NCI-H1930 (cell line): Measurements from ENCODE around the gene GBX1.

Experiments used
- DNase-seq, 2 experiments: peaks; one replicate each; lab custom pipeline; 2025; lab: John Stamatoyannopoulos, UW

The GBX1 gene

GRCh38 chr7:151126491-151127137 lies 40.9 kb downstream of the GBX1 start:
- DNase-seq, result no peak

DNA sequence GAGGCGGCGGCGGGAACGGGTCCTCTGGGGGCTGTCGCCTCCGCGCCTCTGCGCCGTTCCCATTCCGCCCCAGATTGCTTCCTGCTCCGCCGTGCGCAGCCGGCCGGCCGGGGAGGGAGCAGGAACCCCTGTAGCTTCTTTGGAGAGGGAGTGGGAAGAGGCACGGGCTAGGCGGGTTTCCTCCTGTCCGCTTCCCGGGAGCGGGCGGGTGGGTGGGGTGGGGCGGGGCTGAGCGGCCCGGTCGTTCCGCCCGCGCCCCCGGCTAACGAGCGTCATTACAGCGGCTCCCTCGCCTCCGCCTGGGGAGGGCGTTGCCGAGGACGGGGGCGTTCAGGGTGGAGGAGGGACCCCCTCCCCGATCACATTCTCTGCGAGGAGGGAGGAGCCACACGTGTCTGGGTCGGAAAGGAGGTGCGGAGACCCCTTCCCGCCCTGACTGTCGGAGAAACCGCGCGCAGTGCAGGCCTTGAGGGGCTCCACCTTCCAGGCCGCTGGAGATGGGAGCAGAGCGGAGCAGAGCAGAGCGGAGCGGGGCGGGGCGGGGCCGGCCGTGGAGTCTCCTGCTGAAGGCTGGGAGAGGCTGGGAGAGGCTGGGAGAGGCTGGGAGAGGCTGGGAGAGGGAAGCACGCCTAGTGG lies 41.5 kb downstream of the GBX1 start:
- no peak for DNase-seq

- DNase-seq, result no peak
Observed at GRCh38 chr7:151125470-151125845, 42.0 kb downstream of the GBX1 start.

- DNase-seq, result no peak
Observed at GRCh38 chr7:151124899-151125399, 42.5 kb downstream of the GBX1 start.

GRCh38 chr7:151124481-151124880 lies 43.0 kb downstream of the GBX1 start:
- no peak for DNase-seq

DNA sequence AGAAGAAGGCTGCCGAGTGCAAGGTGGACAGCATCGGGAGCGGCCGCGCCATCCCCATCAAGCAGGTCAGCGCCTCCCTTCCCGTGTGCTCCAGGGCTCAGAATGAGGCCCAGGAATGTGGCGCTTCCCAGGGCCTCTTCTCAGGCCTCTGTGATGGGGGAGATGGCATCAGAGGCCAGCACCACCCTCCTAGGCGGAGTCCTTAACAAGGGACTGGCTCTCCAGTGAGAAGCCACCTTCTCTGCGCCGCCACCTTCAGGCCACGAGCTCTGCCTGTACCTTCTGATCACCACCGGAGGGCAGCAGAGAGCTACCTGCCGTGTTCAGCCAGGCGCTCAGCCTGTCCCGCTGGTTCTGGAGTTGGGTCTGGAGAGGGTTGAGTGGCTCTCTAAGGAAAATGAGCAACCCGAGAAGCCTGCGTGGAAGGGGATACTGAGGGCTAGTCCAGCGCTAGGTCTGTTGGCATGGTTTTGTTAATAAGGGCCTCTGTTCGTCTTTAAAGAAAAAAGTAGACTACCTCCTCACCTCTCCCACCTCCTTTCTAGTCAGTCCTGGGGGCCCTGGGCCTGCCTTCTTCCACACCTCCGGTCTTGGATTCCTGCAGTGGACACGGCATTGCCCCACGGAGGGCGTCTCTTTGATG lies 43.6 kb downstream of the GBX1 start:
- DNase-seq, result peak; percentile 57 to 83

- DNase-seq, result no peak
Observed at GRCh38 chr7:151123158-151123821, 44.2 kb downstream of the GBX1 start.

GRCh38 chr7:151122796-151123157 lies 44.7 kb downstream of the GBX1 start:
- DNase-seq, result no peak

DNA sequence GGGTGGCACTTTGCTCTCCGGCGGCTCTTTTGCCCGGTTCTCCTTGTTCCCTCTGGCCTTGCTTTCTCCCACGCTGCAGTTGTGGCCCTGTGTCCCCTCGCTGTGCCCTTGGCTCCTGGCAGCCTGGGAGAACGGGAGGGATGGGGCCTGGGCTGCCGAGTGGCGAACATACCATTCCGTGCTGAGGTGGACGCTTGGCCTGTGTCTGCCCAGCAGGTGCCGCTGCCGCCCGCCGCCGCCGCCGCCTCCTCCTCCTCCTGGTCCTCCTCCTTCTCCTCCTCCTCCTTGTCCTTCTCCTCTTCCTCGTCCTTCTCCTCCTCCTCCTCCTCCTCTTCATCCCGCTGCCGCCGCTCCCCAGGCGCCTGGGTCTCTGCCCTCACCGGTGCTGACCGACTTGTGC lies 45.2 kb downstream of the GBX1 start:
- DNase-seq, result no peak

- DNase-seq, result no peak
Observed at GRCh38 chr7:151121380-151122170, 45.9 kb downstream of the GBX1 start.

DNA sequence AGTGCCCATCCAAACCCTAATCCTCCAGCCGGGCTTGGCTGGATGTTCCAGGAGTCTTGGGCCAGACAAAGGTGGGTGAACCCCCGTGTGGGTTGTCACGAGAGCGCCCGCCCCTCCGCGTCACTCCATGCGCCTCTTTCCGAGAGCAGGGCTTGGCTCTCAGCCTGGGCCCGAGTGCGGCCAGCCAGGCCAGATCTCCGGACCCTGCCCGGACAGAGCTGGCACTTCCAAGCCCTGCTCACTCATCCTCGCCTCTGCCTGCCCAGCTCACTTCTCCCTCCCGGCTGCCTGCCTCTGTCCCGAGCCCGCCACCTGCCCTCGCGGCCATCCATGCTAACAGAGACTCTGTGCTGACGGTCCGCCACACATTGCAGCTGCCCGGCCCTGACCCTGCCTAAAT lies 46.6 kb downstream of the GBX1 start:
- DNase-seq, result no peak

- no peak for DNase-seq
Observed at GRCh38 chr7:151119902-151120301, 47.6 kb downstream of the GBX1 start.

DNA sequence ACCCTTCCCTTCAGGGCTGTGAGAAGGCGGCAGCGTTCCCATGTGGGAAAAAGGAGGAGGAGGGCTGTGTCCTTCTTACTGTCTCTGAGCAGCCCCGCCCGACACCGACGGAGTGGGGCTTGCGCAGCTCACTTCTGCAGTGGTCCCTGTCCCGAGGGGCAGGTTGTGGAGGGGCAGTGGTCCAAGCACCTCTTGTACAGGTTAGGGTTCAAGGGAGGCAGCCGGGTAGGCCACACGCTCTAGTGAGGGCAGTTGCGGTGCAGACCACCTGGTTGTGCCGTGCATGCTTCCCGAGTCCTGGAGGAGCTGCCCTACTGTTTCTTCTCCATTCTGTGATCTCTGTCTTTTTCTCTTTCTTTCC lies 48.5 kb downstream of the GBX1 start:
- no peak for DNase-seq

DNA sequence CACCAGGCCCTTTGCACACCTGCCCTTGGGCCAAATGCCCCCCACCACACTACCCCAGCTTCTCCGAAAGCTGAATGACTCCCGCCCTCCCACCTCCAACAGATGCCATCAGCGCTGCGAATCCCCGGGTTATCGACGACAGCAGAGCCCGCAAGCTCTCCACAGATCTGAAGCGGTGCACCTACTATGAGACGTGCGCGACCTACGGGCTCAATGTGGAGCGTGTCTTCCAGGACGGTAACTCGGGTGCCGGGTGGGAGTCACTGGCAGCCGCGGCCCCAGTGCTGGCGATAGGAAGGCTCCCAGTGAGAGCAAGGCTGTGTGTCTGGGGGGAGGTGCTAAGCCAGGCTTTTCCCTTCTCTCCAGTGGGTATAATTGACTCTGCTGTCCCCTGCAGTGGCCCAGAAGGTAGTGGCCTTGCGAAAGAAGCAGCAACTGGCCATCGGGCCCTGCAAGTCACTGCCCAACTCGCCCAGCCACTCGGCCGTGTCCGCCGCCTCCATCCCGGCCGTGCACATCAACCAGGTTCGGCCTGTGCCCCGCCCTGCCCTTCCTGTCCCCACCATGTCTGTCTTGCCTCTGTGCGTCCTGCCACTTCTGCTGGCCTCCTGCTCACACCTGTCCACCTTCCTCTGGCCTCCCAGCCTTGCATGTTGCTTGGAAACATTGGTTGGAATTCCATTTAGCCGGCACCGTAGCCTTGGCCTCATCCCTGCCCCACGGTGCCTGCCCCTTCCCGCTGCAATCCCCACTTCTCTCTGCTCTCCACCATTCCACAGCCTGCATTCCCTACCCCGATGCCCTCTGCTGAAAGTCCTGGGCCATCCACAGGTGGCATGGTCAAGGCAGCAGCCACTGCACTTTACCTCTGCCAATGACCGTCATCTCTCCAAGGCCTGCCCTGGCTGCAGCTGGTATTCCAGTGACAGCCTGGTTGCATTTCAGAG lies 49.1 kb downstream of the GBX1 start:
- no peak for DNase-seq

DNA sequence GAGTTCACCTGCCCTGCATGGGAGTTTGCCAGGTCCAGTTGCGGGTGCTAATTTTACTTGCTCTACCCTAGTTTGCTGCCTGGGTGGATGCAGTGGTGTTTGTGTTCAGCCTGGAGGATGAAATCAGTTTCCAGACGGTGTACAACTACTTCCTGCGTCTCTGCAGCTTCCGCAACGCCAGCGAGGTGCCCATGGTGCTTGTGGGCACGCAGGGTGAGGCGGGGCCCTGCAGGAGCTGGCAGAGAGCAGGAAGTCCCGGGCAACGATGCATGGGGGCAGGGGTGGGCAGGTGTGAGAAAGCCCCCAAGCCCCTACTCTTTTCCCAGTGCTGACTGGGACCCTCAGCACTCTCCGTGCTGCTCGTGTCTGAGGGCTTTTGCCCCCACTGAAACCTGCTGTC lies 49.9 kb downstream of the GBX1 start:
- no peak for DNase-seq

- DNase-seq, result no peak
Observed at GRCh38 chr7:151116603-151117440, 50.7 kb downstream of the GBX1 start.

GRCh38 chr7:151115836-151116418 lies 51.6 kb downstream of the GBX1 start:
- DNase-seq, result no peak

DNA sequence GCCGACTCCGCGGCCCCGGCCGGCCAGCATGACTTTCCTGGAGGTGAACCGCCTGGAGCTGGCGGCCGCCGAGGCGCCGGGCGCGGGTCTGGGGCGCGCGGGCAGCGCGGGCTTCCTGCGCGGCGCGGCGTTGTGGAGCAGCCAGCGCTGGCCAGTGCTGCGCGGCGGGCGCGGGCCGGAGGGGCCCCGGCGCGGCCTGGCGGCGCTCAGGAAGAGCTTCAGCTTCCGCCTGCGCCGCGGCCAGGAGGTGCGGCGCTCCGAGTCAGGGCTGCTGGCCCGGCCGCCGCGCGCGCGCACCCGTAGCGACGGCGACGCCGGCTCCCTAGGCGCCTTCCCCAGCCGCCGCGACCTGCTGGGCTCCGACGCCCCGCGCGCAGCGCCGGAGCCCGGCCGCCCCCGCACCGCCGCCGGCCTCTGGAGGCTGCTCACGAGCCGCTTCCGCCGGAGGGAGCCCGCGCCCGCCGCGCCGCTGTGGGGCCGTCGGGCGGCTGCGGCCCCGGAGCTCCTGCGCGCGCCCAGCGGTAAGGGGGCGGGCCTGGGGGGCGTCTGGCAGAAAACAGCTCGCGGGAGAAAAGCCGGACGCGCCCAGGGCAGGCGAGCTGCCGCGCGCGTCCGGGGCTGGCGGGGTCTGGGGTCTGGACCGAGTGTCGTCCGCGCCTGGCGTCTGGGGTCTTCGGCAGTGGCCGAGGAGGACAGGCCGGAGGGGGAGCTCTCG lies 52.2 kb downstream of the GBX1 start:
- no peak for DNase-seq
